ENCODE data around the gene ARFIP1.
A peak's percentile ranks its signal among the peaks of the same experiment; 100 is the strongest.
"Not testable (repeated sequence)": the region's sequence is repeated elsewhere in the genome, so short reads cannot be mapped to it uniquely, and the experiment has no call there.

ARFIP1 gene

GRCh38 chr4:152836936-152837335 is 57.2 kb downstream of the ARFIP1 start:
- no peak overlapping the region for H3K27ac ChIP-seq (ENCODE audit: low read depth in 2 of 2, low read length in 2 of 2)
- no peaks in the 10 kb centered on the region for H3K9me3 ChIP-seq (ENCODE audit: control insufficient read depth in 2 of 2, low read length in 2 of 2)
- H3K9ac ChIP-seq (ENCODE audit: low read depth in 1 of 2, low read length in 2 of 2), result no peak overlapping the region
- no peaks in the 10 kb centered on the region for H3K4me1 ChIP-seq (ENCODE audit: control insufficient read depth in 2 of 2, insufficient read depth in 2 of 2, low read length in 2 of 2)
- no peak overlapping the region for H3K4me3 ChIP-seq (ENCODE audit: low read length in 2 of 2)
- no peaks in the 10 kb centered on the region for H3K27me3 ChIP-seq (ENCODE audit: control insufficient read depth in 2 of 2, insufficient read depth in 2 of 2, low read length in 2 of 2)
- H3K36me3 ChIP-seq (ENCODE audit: control insufficient read depth in 2 of 2, insufficient read depth in 2 of 2, low read length in 2 of 2), result peaks cover 0 to 18% of the 10 kb centered on the region in 2 donors

- H3K9ac ChIP-seq (ENCODE audit: low read depth in 1 of 2, low read length in 2 of 2); H3K9me3 ChIP-seq (ENCODE audit: control insufficient read depth in 2 of 2, low read length in 2 of 2); H3K27me3 ChIP-seq (ENCODE audit: control insufficient read depth in 2 of 2, insufficient read depth in 2 of 2, low read length in 2 of 2); H3K4me1 ChIP-seq (ENCODE audit: control insufficient read depth in 2 of 2, insufficient read depth in 2 of 2, low read length in 2 of 2); H3K27ac ChIP-seq (ENCODE audit: low read depth in 2 of 2, low read length in 2 of 2); H3K4me3 ChIP-seq (ENCODE audit: low read length in 2 of 2); H3K36me3 ChIP-seq (ENCODE audit: control insufficient read depth in 2 of 2, insufficient read depth in 2 of 2, low read length in 2 of 2): not testable (repeated sequence)
Measured at GRCh38 chr4:152839729-152840128, 60.0 kb downstream of the ARFIP1 start.

DNA sequence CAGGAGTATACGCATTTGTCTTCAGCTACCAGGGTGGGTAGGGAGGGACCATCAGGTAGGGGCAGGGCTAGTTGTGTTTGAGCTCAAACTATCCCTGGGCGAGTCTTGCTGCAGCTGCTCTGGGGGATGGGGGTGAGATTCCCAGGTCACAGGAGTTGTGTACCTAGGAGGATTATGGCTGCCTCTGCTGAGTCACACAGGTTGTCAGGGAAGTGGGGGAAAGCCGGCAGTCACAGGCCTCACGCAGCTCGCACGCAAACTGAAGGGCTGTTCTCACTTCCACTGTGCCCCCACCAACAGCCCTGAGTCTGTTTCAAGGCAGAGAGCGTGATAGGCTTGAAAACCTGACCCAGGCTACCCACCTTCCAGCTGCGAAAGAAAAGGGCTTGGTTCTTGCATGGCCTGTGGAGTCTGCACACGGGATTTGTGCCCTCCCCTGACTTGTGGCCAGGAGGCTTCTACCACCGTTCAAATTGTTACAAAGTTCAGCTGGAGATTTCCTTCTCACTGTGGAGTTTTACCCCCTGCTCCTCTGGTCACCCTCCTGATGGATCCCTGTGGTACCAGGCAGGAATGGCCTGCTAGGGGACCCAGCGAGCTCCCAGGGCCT is 63.8 kb downstream of the ARFIP1 start:
- H3K27ac ChIP-seq (ENCODE audit: low read depth in 2 of 2, low read length in 2 of 2), result peak overlapping the region; percentile 11 to 23
- H3K9me3 ChIP-seq (ENCODE audit: control insufficient read depth in 2 of 2, low read length in 2 of 2), result no peaks in the 10 kb centered on the region
- H3K27me3 ChIP-seq (ENCODE audit: control insufficient read depth in 2 of 2, insufficient read depth in 2 of 2, low read length in 2 of 2), result no peaks in the 10 kb centered on the region
- H3K4me3 ChIP-seq (ENCODE audit: low read length in 2 of 2), result no peak overlapping the region
- peaks cover 0 to 4% of the 10 kb centered on the region in 2 donors for H3K4me1 ChIP-seq (ENCODE audit: control insufficient read depth in 2 of 2, insufficient read depth in 2 of 2, low read length in 2 of 2)
- peak overlapping the region in 1 of 2 donors; percentile 16 for H3K9ac ChIP-seq (ENCODE audit: low read depth in 1 of 2, low read length in 2 of 2)
- peaks cover 0 to 2% of the 10 kb centered on the region in 2 donors for H3K36me3 ChIP-seq (ENCODE audit: control insufficient read depth in 2 of 2, insufficient read depth in 2 of 2, low read length in 2 of 2)

GRCh38 chr4:152847376-152847775 is 67.6 kb downstream of the ARFIP1 start:
- no peak overlapping the region for H3K27ac ChIP-seq (ENCODE audit: low read depth in 2 of 2, low read length in 2 of 2)

GRCh38 chr4:152848508-152848907 is 68.8 kb downstream of the ARFIP1 start:
- Histone ChIP-seq H3K36me3 (ENCODE audit: control insufficient read depth in 2 of 2, insufficient read depth in 2 of 2, low read length in 2 of 2) (no peaks in the 10 kb centered on the region), H3K4me3 (ENCODE audit: low read length in 2 of 2) (no peak overlapping the region), H3K4me1 (ENCODE audit: control insufficient read depth in 2 of 2, insufficient read depth in 2 of 2, low read length in 2 of 2) (peaks cover 0 to 7% of the 10 kb centered on the region in 2 donors), H3K27ac (ENCODE audit: low read depth in 2 of 2, low read length in 2 of 2) (no peak overlapping the region), H3K9me3 (ENCODE audit: control insufficient read depth in 2 of 2, low read length in 2 of 2) (peaks cover 0 to 9% of the 10 kb centered on the region in 2 donors), H3K9ac (ENCODE audit: low read depth in 1 of 2, low read length in 2 of 2) (no peak overlapping the region), H3K27me3 (ENCODE audit: control insufficient read depth in 2 of 2, insufficient read depth in 2 of 2, low read length in 2 of 2) (no peaks in the 10 kb centered on the region)

More at GRCh38 chr4:152847376-152847775, 67.6 kb downstream of the ARFIP1 start:
- Histone ChIP-seq H3K4me1 (ENCODE audit: control insufficient read depth in 2 of 2, insufficient read depth in 2 of 2, low read length in 2 of 2) (peaks cover 0 to 7% of the 10 kb centered on the region in 2 donors), H3K36me3 (ENCODE audit: control insufficient read depth in 2 of 2, insufficient read depth in 2 of 2, low read length in 2 of 2) (no peaks in the 10 kb centered on the region), H3K27me3 (ENCODE audit: control insufficient read depth in 2 of 2, insufficient read depth in 2 of 2, low read length in 2 of 2) (no peaks in the 10 kb centered on the region), H3K9me3 (ENCODE audit: control insufficient read depth in 2 of 2, low read length in 2 of 2) (no peaks in the 10 kb centered on the region), H3K9ac (ENCODE audit: low read depth in 1 of 2, low read length in 2 of 2) (no peak overlapping the region), H3K4me3 (ENCODE audit: low read length in 2 of 2) (no peak overlapping the region)

DNA sequence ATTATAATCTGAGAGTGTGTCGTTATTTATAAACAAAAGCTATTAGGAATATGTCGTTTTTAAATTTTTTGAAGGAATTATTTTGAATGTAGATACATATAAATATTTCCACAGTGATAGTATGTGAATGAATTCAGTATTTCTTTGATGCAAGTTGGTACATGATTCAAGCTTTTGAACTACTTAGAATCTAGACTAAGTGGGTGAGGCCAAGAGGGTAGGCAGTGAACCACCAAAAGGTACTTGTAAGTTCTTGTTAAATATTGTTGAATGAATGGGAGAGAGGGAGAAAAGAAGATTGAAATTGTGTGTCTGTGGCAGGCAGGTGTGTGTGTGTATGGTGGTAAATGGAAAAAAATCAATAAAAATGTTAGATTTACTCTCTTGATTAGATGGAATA is 69.6 kb downstream of the ARFIP1 start:
- Histone ChIP-seq H3K4me3 (ENCODE audit: low read length in 2 of 2) (no peak overlapping the region), H3K9me3 (ENCODE audit: control insufficient read depth in 2 of 2, low read length in 2 of 2) (peaks cover 0 to 13% of the 10 kb centered on the region in 2 donors), H3K36me3 (ENCODE audit: control insufficient read depth in 2 of 2, insufficient read depth in 2 of 2, low read length in 2 of 2) (no peaks in the 10 kb centered on the region), H3K4me1 (ENCODE audit: control insufficient read depth in 2 of 2, insufficient read depth in 2 of 2, low read length in 2 of 2) (peaks cover 0 to 3% of the 10 kb centered on the region in 2 donors), H3K9ac (ENCODE audit: low read depth in 1 of 2, low read length in 2 of 2) (no peak overlapping the region), H3K27me3 (ENCODE audit: control insufficient read depth in 2 of 2, insufficient read depth in 2 of 2, low read length in 2 of 2) (no peaks in the 10 kb centered on the region), H3K27ac (ENCODE audit: low read depth in 2 of 2, low read length in 2 of 2) (no peak overlapping the region)

DNA sequence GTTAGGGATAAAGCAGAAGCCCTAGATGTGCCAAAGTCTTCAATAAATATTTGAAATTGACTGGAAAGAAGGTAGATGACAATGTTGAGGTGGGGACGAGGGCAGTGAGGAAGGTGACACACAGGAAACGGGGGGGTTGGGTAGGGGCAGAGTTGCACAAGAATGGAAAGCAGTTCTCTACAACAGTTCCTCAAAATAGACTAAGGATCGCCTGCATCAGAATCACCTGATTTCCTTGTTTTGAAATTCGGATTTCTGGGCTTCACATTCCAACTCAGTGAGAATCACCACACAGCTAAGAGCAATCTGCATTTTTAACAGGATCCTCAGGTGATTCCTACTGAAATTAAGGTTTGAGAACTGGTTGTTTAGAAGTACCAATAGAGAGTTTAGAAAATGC is 70.6 kb downstream of the ARFIP1 start:
- H3K4me1 ChIP-seq (ENCODE audit: control insufficient read depth in 2 of 2, insufficient read depth in 2 of 2, low read length in 2 of 2), result peaks cover 0 to 3% of the 10 kb centered on the region in 2 donors
- no peak overlapping the region for H3K27ac ChIP-seq (ENCODE audit: low read depth in 2 of 2, low read length in 2 of 2)
- no peak overlapping the region for H3K4me3 ChIP-seq (ENCODE audit: low read length in 2 of 2)
- no peaks in the 10 kb centered on the region for H3K27me3 ChIP-seq (ENCODE audit: control insufficient read depth in 2 of 2, insufficient read depth in 2 of 2, low read length in 2 of 2)
- peaks cover 0 to 15% of the 10 kb centered on the region in 2 donors for H3K9me3 ChIP-seq (ENCODE audit: control insufficient read depth in 2 of 2, low read length in 2 of 2)
- H3K9ac ChIP-seq (ENCODE audit: low read depth in 1 of 2, low read length in 2 of 2), result no peak overlapping the region
- H3K36me3 ChIP-seq (ENCODE audit: control insufficient read depth in 2 of 2, insufficient read depth in 2 of 2, low read length in 2 of 2), result no peaks in the 10 kb centered on the region

GRCh38 chr4:152851226-152851625 is 71.5 kb downstream of the ARFIP1 start:
- no peak overlapping the region for H3K9ac ChIP-seq (ENCODE audit: low read depth in 1 of 2, low read length in 2 of 2)
- H3K36me3 ChIP-seq (ENCODE audit: control insufficient read depth in 2 of 2, insufficient read depth in 2 of 2, low read length in 2 of 2), result no peaks in the 10 kb centered on the region

GRCh38 chr4:152853293-152853692 is 73.5 kb downstream of the ARFIP1 start:
- no peak overlapping the region for H3K9ac ChIP-seq (ENCODE audit: low read depth in 1 of 2, low read length in 2 of 2)
- H3K27me3 ChIP-seq (ENCODE audit: control insufficient read depth in 2 of 2, insufficient read depth in 2 of 2, low read length in 2 of 2), result no peaks in the 10 kb centered on the region
- H3K9me3 ChIP-seq (ENCODE audit: control insufficient read depth in 2 of 2, low read length in 2 of 2), result peaks cover 0 to 15% of the 10 kb centered on the region in 2 donors
- peaks cover 0 to 3% of the 10 kb centered on the region in 2 donors for H3K4me1 ChIP-seq (ENCODE audit: control insufficient read depth in 2 of 2, insufficient read depth in 2 of 2, low read length in 2 of 2)
- no peak overlapping the region for H3K27ac ChIP-seq (ENCODE audit: low read depth in 2 of 2, low read length in 2 of 2)
- no peaks in the 10 kb centered on the region for H3K36me3 ChIP-seq (ENCODE audit: control insufficient read depth in 2 of 2, insufficient read depth in 2 of 2, low read length in 2 of 2)
- no peak overlapping the region for H3K4me3 ChIP-seq (ENCODE audit: low read length in 2 of 2)

More at GRCh38 chr4:152851226-152851625, 71.5 kb downstream of the ARFIP1 start:
- Histone ChIP-seq H3K27me3 (ENCODE audit: control insufficient read depth in 2 of 2, insufficient read depth in 2 of 2, low read length in 2 of 2) (no peaks in the 10 kb centered on the region), H3K27ac (ENCODE audit: low read depth in 2 of 2, low read length in 2 of 2) (no peak overlapping the region), H3K9me3 (ENCODE audit: control insufficient read depth in 2 of 2, low read length in 2 of 2) (peaks cover 0 to 15% of the 10 kb centered on the region in 2 donors), H3K4me1 (ENCODE audit: control insufficient read depth in 2 of 2, insufficient read depth in 2 of 2, low read length in 2 of 2) (peaks cover 0 to 3% of the 10 kb centered on the region in 2 donors), H3K4me3 (ENCODE audit: low read length in 2 of 2) (no peak overlapping the region)

- not testable (repeated sequence) for H3K27me3 ChIP-seq (ENCODE audit: control insufficient read depth in 2 of 2, insufficient read depth in 2 of 2, low read length in 2 of 2); H3K36me3 ChIP-seq (ENCODE audit: control insufficient read depth in 2 of 2, insufficient read depth in 2 of 2, low read length in 2 of 2); H3K27ac ChIP-seq (ENCODE audit: low read depth in 2 of 2, low read length in 2 of 2); H3K4me3 ChIP-seq (ENCODE audit: low read length in 2 of 2); H3K4me1 ChIP-seq (ENCODE audit: control insufficient read depth in 2 of 2, insufficient read depth in 2 of 2, low read length in 2 of 2); H3K9ac ChIP-seq (ENCODE audit: low read depth in 1 of 2, low read length in 2 of 2)
- peaks cover 0 to 15% of the 10 kb centered on the region in 2 donors for H3K9me3 ChIP-seq (ENCODE audit: control insufficient read depth in 2 of 2, low read length in 2 of 2)
Measured at GRCh38 chr4:152854016-152854415, 74.3 kb downstream of the ARFIP1 start.
